ENCODE measurements around the gene EFCAB10.

Gene EFCAB10

GRCh38 chr7:105565190-105565589, 16.1 kb downstream of the EFCAB10 start:
- ATAC-seq = no peak

GRCh38 chr7:105559926-105560325, 21.4 kb downstream of the EFCAB10 start:
- TF ChIP-seq ZNF8 (CRISPR knock-in tag; IDR thresholded peaks at IDR 0.05) (no peak), CSRNP3 (CRISPR knock-in tag; IDR thresholded peaks at IDR 0.05) (no peak), TSHZ2 (CRISPR knock-in tag; IDR thresholded peaks at IDR 0.05) (no peak), ZC3H10 (CRISPR knock-in tag; IDR thresholded peaks at IDR 0.05) (no peak), RARB (CRISPR knock-in tag; IDR thresholded peaks at IDR 0.05) (no peak), ESRRG (CRISPR knock-in tag; IDR thresholded peaks at IDR 0.05) (no peak), ARNTL (CRISPR knock-in tag; IDR thresholded peaks at IDR 0.05; ENCODE audit: borderline replicate concordance, low read depth) (no peak), TOX (CRISPR knock-in tag; IDR thresholded peaks at IDR 0.05; ENCODE audit: borderline replicate concordance) (no peak), PPARA (CRISPR knock-in tag; IDR thresholded peaks at IDR 0.05; ENCODE audit: borderline replicate concordance) (no peak), ZNF565 (CRISPR knock-in tag; conservative IDR thresholded peaks at IDR 0.05; ENCODE audit: low read depth) (no peak), GLIS3 (CRISPR knock-in tag; IDR thresholded peaks at IDR 0.05) (no peak)
- no peak for ATAC-seq

More at GRCh38 chr7:105565190-105565589, 16.1 kb downstream of the EFCAB10 start:
- no peak for TF ChIP-seq ZNF8 (CRISPR knock-in tag; IDR thresholded peaks at IDR 0.05)
- TF ChIP-seq ESRRG (CRISPR knock-in tag; IDR thresholded peaks at IDR 0.05) = no peak
- no peak for TF ChIP-seq CSDC2 (CRISPR knock-in tag; IDR thresholded peaks at IDR 0.05)
- TF ChIP-seq CREB5 (CRISPR knock-in tag; IDR thresholded peaks at IDR 0.05; ENCODE audit: low read depth) = no peak
- no peak for TF ChIP-seq ZNF565 (CRISPR knock-in tag; conservative IDR thresholded peaks at IDR 0.05; ENCODE audit: low read depth)
- TF ChIP-seq RARB (CRISPR knock-in tag; IDR thresholded peaks at IDR 0.05) = no peak
- TF ChIP-seq POU6F1 (CRISPR knock-in tag; IDR thresholded peaks at IDR 0.05; ENCODE audit: borderline replicate concordance, low read depth) = no peak
- no peak for TF ChIP-seq GLIS3 (CRISPR knock-in tag; IDR thresholded peaks at IDR 0.05)
- TF ChIP-seq PATZ1 (CRISPR knock-in tag; IDR thresholded peaks at IDR 0.05; ENCODE audit: borderline replicate concordance) = no peak
- no peak for TF ChIP-seq PPARA (CRISPR knock-in tag; IDR thresholded peaks at IDR 0.05; ENCODE audit: borderline replicate concordance)
- TF ChIP-seq SNAI2 (CRISPR knock-in tag; IDR thresholded peaks at IDR 0.05) = no peak
- no peak for TF ChIP-seq ZNF70 (CRISPR knock-in tag; IDR thresholded peaks at IDR 0.05)
- no peak for TF ChIP-seq OSR1 (CRISPR knock-in tag; IDR thresholded peaks at IDR 0.05)
- TF ChIP-seq TOX (CRISPR knock-in tag; IDR thresholded peaks at IDR 0.05; ENCODE audit: borderline replicate concordance) = no peak
- TF ChIP-seq TCF4 (CRISPR knock-in tag; IDR thresholded peaks at IDR 0.05; ENCODE audit: borderline replicate concordance) = no peak
- no peak for TF ChIP-seq ZFP30 (CRISPR knock-in tag; IDR thresholded peaks at IDR 0.05)
- no peak for TF ChIP-seq ARNTL (CRISPR knock-in tag; IDR thresholded peaks at IDR 0.05; ENCODE audit: borderline replicate concordance, low read depth)

- TF ChIP-seq GLIS3 (CRISPR knock-in tag; IDR thresholded peaks at IDR 0.05) (no peak), RARB (CRISPR knock-in tag; IDR thresholded peaks at IDR 0.05) (no peak), ZNF70 (CRISPR knock-in tag; IDR thresholded peaks at IDR 0.05) (no peak), CSDC2 (CRISPR knock-in tag; IDR thresholded peaks at IDR 0.05) (no peak), CREB5 (CRISPR knock-in tag; IDR thresholded peaks at IDR 0.05; ENCODE audit: low read depth) (no peak), TCF4 (CRISPR knock-in tag; IDR thresholded peaks at IDR 0.05; ENCODE audit: borderline replicate concordance) (no peak), CSRNP3 (CRISPR knock-in tag; IDR thresholded peaks at IDR 0.05) (no peak), ZC3H10 (CRISPR knock-in tag; IDR thresholded peaks at IDR 0.05) (no peak)
- no peak for ATAC-seq
Measured at GRCh38 chr7:105538339-105538738, 43.0 kb downstream of the EFCAB10 start.
